K562 (cell line): ENCODE data around the gene SHISAL1. TPM values are rescaled to one million over a fixed set of nuclear protein-coding genes. Genes with fewer than 3 reads are reported as not detected.

Experiments
- ATAC-seq: fragments of 200-7000 bp; cut with Tn5 transposase; 3 replicates; pipeline ENCODE4 v1.9.1; 2020; ENCODE audit warnings: moderate library complexity
- BruUV-seq: library from RNA; stranded (reverse); fragments of 400-500 nt; replicated peaks from 2 replicates; lab custom pipeline; 2021; lab: Mats Ljungman, UMichigan
- CTCF ChIA-PET: fragments of 300-600 bp; formaldehyde crosslinking; extraction: SDS; loops from one replicate; lab custom pipeline; 2021; ENCODE audit warnings: low intra/inter-chr PET ratio; lab: Yijun Ruan, JAX
- POLR2A ChIA-PET: fragments of 300-600, 350-650 bp; sonication (Branson Sonifier 250); formaldehyde crosslinking; extraction: SDS; loops from one replicate; lab custom pipeline; 2021; ENCODE audit warnings: antibody characterized with exemption, inconsistent platforms; lab: Yijun Ruan, JAX
- DNase-seq, 4 experiments: peaks; one replicate each; pipeline versions ENCODE4 v3.0.0 to v3.0.0-alpha.2; 2011 to 2018; ENCODE audit warnings: low spot score in 3 of 4, mixed read lengths in 3 of 4; ENCODE audit errors: extremely low read depth in 1 of 4
- FAIRE-seq: peaks from 2 replicates; lab custom pipeline; 2011; peaks lifted over from hg19 to GRCh38; lab: Jason Lieb, UNC
- H2AFZ ChIP-seq: 2 replicates; pipeline ENCODE4 v1.6.0; 2011; ENCODE audit warnings: low read depth, low read length, control low read depth, inconsistent platforms
- H3K27ac ChIP-seq: fragments of 200-600 bp; 3 replicates; pipeline ENCODE4 v1.8.0; 2011; ENCODE audit warnings: low read depth, mild to moderate bottlenecking, control low read depth, inconsistent platforms, low read length, moderate library complexity, mixed read lengths; ENCODE audit errors: extremely low read depth
- H3K27me3 ChIP-seq, 2 experiments: fragments of 300-600 bp in 1 of 2; 2 replicates in 1 of 2; 3 replicates in 1 of 2; pipeline versions ENCODE4 v1.6.0 to v1.8.0; 2011; ENCODE audit warnings: inconsistent platforms in 2 of 2, low read length in 2 of 2, mild to moderate bottlenecking in 1 of 2, mixed read lengths in 1 of 2, moderate library complexity in 1 of 2; ENCODE audit not compliant: control insufficient read depth in 2 of 2, insufficient read depth in 2 of 2
- H3K36me3 ChIP-seq: fragments of 300-600 bp; 3 replicates; pipeline ENCODE4 v1.8.0; 2011; ENCODE audit warnings: mild to moderate bottlenecking, low read length, inconsistent platforms; ENCODE audit not compliant: control insufficient read depth, insufficient read depth
- H3K4me1 ChIP-seq, 2 experiments: fragments of 200-600 bp in 1 of 2; replicated peaks in 1 of 2; 2 replicates in 1 of 2; 3 replicates in 1 of 2; pipeline versions ENCODE4 v1.5.1 to v1.8.0; 2011; ENCODE audit warnings: inconsistent platforms in 2 of 2, low read length in 2 of 2, mild to moderate bottlenecking in 1 of 2, mixed read lengths in 1 of 2, moderate library complexity in 1 of 2; ENCODE audit not compliant: control insufficient read depth in 2 of 2, insufficient read depth in 2 of 2
- H3K4me2 ChIP-seq: 2 replicates; pipeline ENCODE4 v1.6.1; 2011; ENCODE audit warnings: low read length, control low read depth, inconsistent platforms, mixed read lengths; ENCODE audit not compliant: insufficient read depth
- H3K4me3 ChIP-seq: fragments of 200-600 bp; sonication (generic), shearing (Covaris generic); 2 replicates; pipeline ENCODE4 v1.5.1; 2016; ENCODE audit warnings: control low read depth, inconsistent platforms
- H3K79me2 ChIP-seq: fragments of 200-600 bp; 3 replicates; pipeline ENCODE4 v1.8.0; 2011; ENCODE audit warnings: low read length, inconsistent platforms; ENCODE audit not compliant: control insufficient read depth, insufficient read depth
- H3K9ac ChIP-seq, 2 experiments: 2 replicates each; pipeline versions ENCODE4 v1.6.0 to v1.6.1; 2011; ENCODE audit warnings: low read depth in 2 of 2, low read length in 2 of 2, control low read depth in 1 of 2, inconsistent platforms in 1 of 2, mild to moderate bottlenecking in 1 of 2, mixed read lengths in 1 of 2; ENCODE audit not compliant: insufficient read depth in 1 of 2
- H3K9me1 ChIP-seq: one replicate; pipeline ENCODE4 v1.6.0; 2011; ENCODE audit warnings: inconsistent platforms, mild to moderate bottlenecking, low read length, moderate library complexity; ENCODE audit not compliant: control insufficient read depth, insufficient read depth
- H3K9me3 ChIP-seq: replicated peaks from 2 replicates; pipeline ENCODE4 v1.5.1; 2011; ENCODE audit warnings: low read depth, low read length, inconsistent platforms; ENCODE audit not compliant: control insufficient read depth, insufficient read depth
- H4K20me1 ChIP-seq: replicated peaks from 2 replicates; pipeline ENCODE4 v1.6.1; 2011; ENCODE audit warnings: low read length, inconsistent platforms, mixed read lengths; ENCODE audit not compliant: control insufficient read depth, insufficient read depth
- CBFA2T2 ChIP-seq: fragments of 450-650 bp; conservative IDR thresholded peaks from 2 replicates; pipeline ENCODE4 v1.6.1; 2017; ENCODE audit warnings: mild to moderate bottlenecking
- CBX3 ChIP-seq, 2 experiments: IDR thresholded peaks; 1 replicate in 1 of 2; 2 replicates in 1 of 2; pipeline ENCODE4 v1.6.1; 2012; ENCODE audit warnings: inconsistent platforms in 2 of 2, low read length in 2 of 2, borderline replicate concordance in 1 of 2, control low read depth in 1 of 2
- CCAR2 ChIP-seq: fragments of 200-400 bp; formaldehyde crosslinking; IDR thresholded peaks from 2 replicates; pipeline ENCODE4 v1.6.1; 2017; ENCODE audit warnings: mild to moderate bottlenecking, low read depth, low read length
- GABPB1 ChIP-seq: sonication (generic); formaldehyde crosslinking; IDR thresholded peaks from 2 replicates; pipeline ENCODE4 v1.8.0; 2022; ENCODE audit warnings: mild to moderate bottlenecking, missing genetic modification reagents
- MYBL2 ChIP-seq, 2 experiments: fragments of 450-650 bp in 1 of 2; sonication (generic) in 1 of 2; formaldehyde crosslinking in 1 of 2; IDR thresholded peaks; 2 replicates each; pipeline versions ENCODE4 v1.6.1 to v1.8.1; 2017 to 2022; ENCODE audit warnings: borderline replicate concordance in 1 of 2, inconsistent platforms in 1 of 2, low read depth in 1 of 2, mild to moderate bottlenecking in 1 of 2, missing genetic modification reagents in 1 of 2, moderate library complexity in 1 of 2
- NCOA2 ChIP-seq, 2 experiments: fragments of 450-650 bp; IDR thresholded peaks; 2 replicates each; pipeline ENCODE4 v1.6.1; 2018; ENCODE audit warnings: mild to moderate bottlenecking in 2 of 2, moderate library complexity in 1 of 2; ENCODE audit not compliant: partially characterized antibody in 2 of 2
- NR0B1 ChIP-seq: fragments of 450-650 bp; IDR thresholded peaks from one replicate; pipeline ENCODE4 v1.6.1; 2018; ENCODE audit warnings: mild to moderate bottlenecking, moderate library complexity; ENCODE audit not compliant: partially characterized antibody
- POLR2A ChIP-seq: fragments of 450-650 bp; conservative IDR thresholded peaks from 2 replicates; pipeline ENCODE4 v1.6.1; 2016
- STAT6 ChIP-seq: sonication (generic); formaldehyde crosslinking; IDR thresholded peaks from 2 replicates; pipeline ENCODE4 v1.8.1; 2023; ENCODE audit warnings: mild to moderate bottlenecking, missing genetic modification reagents
- TAL1 ChIP-seq: fragments of 450-650 bp; IDR thresholded peaks from 2 replicates; pipeline ENCODE4 v1.6.1; 2016; ENCODE audit warnings: mild to moderate bottlenecking
- ZNF143 ChIP-seq: sonication (generic); formaldehyde crosslinking; IDR thresholded peaks from 2 replicates; pipeline ENCODE4 v1.9.0; 2022; ENCODE audit warnings: mild to moderate bottlenecking, missing genetic modification reagents
- ZNF609 ChIP-seq: sonication (generic); formaldehyde crosslinking; IDR thresholded peaks from 2 replicates; pipeline ENCODE4 v1.8.1; 2023; ENCODE audit warnings: missing genetic modification reagents, mild to moderate bottlenecking, borderline replicate concordance
- WGBS: fragments of 100-300 bp; shearing (Covaris generic); methylation state at CpG from one replicate; pipeline ENCODE4 v1.1.6; 2016; ENCODE audit warnings: low coverage, mixed read lengths; ENCODE audit not compliant: insufficient coverage; ENCODE audit errors: missing lambda C conversion rate; 5-methylcytosine and 5-hydroxymethylcytosine counted together
- in situ Hi-C: fragments of 300-500 bp; cut with MboI; formaldehyde crosslinking; loops from 4 replicates; pipeline ENCODE4 v1.15.0; 2018; ENCODE audit warnings: inconsistent platforms, mixed read lengths
- intact Hi-C: fragments of 100-400 bp; cut with micrococcal nuclease; formaldehyde crosslinking; loops from 2 replicates; pipeline ENCODE4 v1.14.2; 2022
- polyA plus RNA-seq, 8 experiments: library from polyadenylated mRNA; depleted of rRNA in 4 of 8; stranded (reverse) in 5 of 8; unstranded in 3 of 8; fragments of >200 nt; fragmentation: Nextera tagmentation in 2 of 8; fragmentation: Illumina TruSeq in 1 of 8; extraction: Ambion mirVana in 2 of 8; extraction: Trizol in 1 of 8; gene quantifications; 2 replicates each; pipeline versions ENCODE4 v1.2.1 to v1.2.3, GENCODE V29; 2011 to 2014; ENCODE audit warnings: inconsistent platforms in 1 of 8, missing spikeins in 1 of 8
- total RNA-seq, 7 experiments: library from RNA; depleted of rRNA in 6 of 7; stranded (reverse); fragments of >200 nt in 6 of 7; fragmentation: Illumina TruSeq in 2 of 7; extraction: Trizol in 2 of 7; gene quantifications; 2 replicates each; pipeline versions ENCODE4 v1.2.1 to v1.2.3, GENCODE V29; 2011 to 2021; ENCODE audit warnings: low replicate concordance in 1 of 7

SHISAL1 gene
- total and polyA plus RNA-seq, 9 of the 15 experiments (the other 6 are each of a cell fraction or from before 2014, with no cell fraction given), result not detected

- FAIRE-seq (no peak), ATAC-seq (no peak), DNase-seq (no peak)
- H3K9me3 ChIP-seq, result no peaks in the 10 kb centered on the region
- in situ Hi-C loops, result no loop called here
- no peak overlapping the region for H3K9ac ChIP-seq
- no peak overlapping the region for H3K4me2 ChIP-seq
- intact Hi-C loops, result no loop called here
- H3K9me1 ChIP-seq, result no peaks in the 10 kb centered on the region
- H4K20me1 ChIP-seq, result no peaks in the 10 kb centered on the region
- 0% methylated on average over 20 of the region's 26 CpGs for WGBS
- H3K4me3 ChIP-seq, result no peak overlapping the region
- peaks cover 0 to 5% of the 10 kb centered on the region in 2 experiments; a peak in 2 of 5 replicates for H3K4me1 ChIP-seq
- no TSS peak for BruUV-seq
- no peaks in the 10 kb centered on the region for H3K79me2 ChIP-seq
- POLR2A ChIA-PET, result interaction anchor here (1.0 kb wide), 1 partner anchor 12 kb away, joined by 4 read pairs; no protein-coding TSS in a partner anchor
- no peaks in the 10 kb centered on the region for H3K36me3 ChIP-seq
- no peak overlapping the region for H3K27ac ChIP-seq
- peaks cover 0 to 16% of the 10 kb centered on the region in 2 experiments; a peak in 1 of 5 replicates for H3K27me3 ChIP-seq
- CTCF ChIA-PET, result no interaction called here
- no peak overlapping the region for H2AFZ ChIP-seq
- TF ChIP-seq MYBL2 (IDR thresholded peaks at IDR 0.05; ENCODE audit: low read depth) (no peak), MYBL2 (CRISPR knock-in tag; IDR thresholded peaks at IDR 0.05; ENCODE audit: borderline replicate concordance) (no peak), CBX3 (IDR thresholded peaks at IDR 0.05; ENCODE audit: borderline replicate concordance in 1 of 2, low read length in 2 of 2) (no peak), CCAR2 (no peak), GABPB1 (CRISPR knock-in tag) (no peak), NR0B1 (no peak), POLR2A (no peak), TAL1 (no peak), NCOA2 (IDR thresholded peaks at IDR 0.05; ENCODE audit: partially characterized antibody in 2 of 2) (no peak), ZNF143 (no peak), CBFA2T2 (no peak), STAT6 (CRISPR knock-in tag) (no peak), ZNF609 (CRISPR knock-in tag) (no peak)
Observed at GRCh38 chr22:44266796-44267760, 45.7 kb downstream of the SHISAL1 start.
